ENCODE results near the gene LHFPL3.

The LHFPL3 gene

GRCh38 chr7:104851268-104851667 is 522.9 kb downstream of the LHFPL3 start:
- Histone ChIP-seq H3K4me2 (ENCODE audit: low read depth, low read length) (no peak overlapping the region), H3K27me3 (replicated peaks; ENCODE audit: insufficient read depth, low read length) (no peaks in the 10 kb centered on the region), H3K4me1 (ENCODE audit: low read length) (peaks cover 8% of the 10 kb centered on the region), H3K79me2 (ENCODE audit: low read length) (no peaks in the 10 kb centered on the region), H3F3A (ENCODE audit: insufficient read depth, low read length) (no peaks in the 10 kb centered on the region), H3K9me2 (replicated peaks; ENCODE audit: insufficient read depth, low read length) (no peaks in the 10 kb centered on the region), H3K9ac (ENCODE audit: low read length) (no peak overlapping the region), H3K36me3 (replicated peaks; ENCODE audit: insufficient read depth, low read length) (no peaks in the 10 kb centered on the region), H3K9me3 (replicated peaks; ENCODE audit: insufficient read depth, low read length) (no peaks in the 10 kb centered on the region), H4K20me1 (ENCODE audit: insufficient read depth, low read length) (no peaks in the 10 kb centered on the region), H3K27ac (ENCODE audit: low read length) (no peak overlapping the region), H3K4me3 (ENCODE audit: low read length) (no peak overlapping the region), H2AFZ (ENCODE audit: low read length) (no peak overlapping the region)
- TF ChIP-seq CTCF (IDR thresholded peaks at IDR 0.05; ENCODE audit: low read length) (no peak), EZH2 (optimal IDR thresholded peaks at IDR 0.05; ENCODE audit: low read depth, low read length) (no peak), EZH2phosphoT487 (IDR thresholded peaks at IDR 0.05; ENCODE audit: low read length) (no peak)
- no peak for DNase-seq

- H3F3A ChIP-seq (ENCODE audit: insufficient read depth, low read length) = no peaks in the 10 kb centered on the region
- H3K4me3 ChIP-seq (ENCODE audit: low read length) = no peak overlapping the region
- H3K36me3 ChIP-seq (replicated peaks; ENCODE audit: insufficient read depth, low read length) = no peaks in the 10 kb centered on the region
- no peak for DNase-seq
- peaks cover 10% of the 10 kb centered on the region for H3K4me1 ChIP-seq (ENCODE audit: low read length)
- no peak overlapping the region for H3K27ac ChIP-seq (ENCODE audit: low read length)
- H3K9ac ChIP-seq (ENCODE audit: low read length) = no peak overlapping the region
- H3K9me3 ChIP-seq (replicated peaks; ENCODE audit: insufficient read depth, low read length) = no peaks in the 10 kb centered on the region
- no peak overlapping the region for H2AFZ ChIP-seq (ENCODE audit: low read length)
- H3K4me2 ChIP-seq (ENCODE audit: low read depth, low read length) = no peak overlapping the region
- no peaks in the 10 kb centered on the region for H4K20me1 ChIP-seq (ENCODE audit: insufficient read depth, low read length)
- no peaks in the 10 kb centered on the region for H3K79me2 ChIP-seq (ENCODE audit: low read length)
- H3K9me2 ChIP-seq (replicated peaks; ENCODE audit: insufficient read depth, low read length) = no peaks in the 10 kb centered on the region
- H3K27me3 ChIP-seq (replicated peaks; ENCODE audit: insufficient read depth, low read length) = no peaks in the 10 kb centered on the region
- TF ChIP-seq EZH2 (optimal IDR thresholded peaks at IDR 0.05; ENCODE audit: low read depth, low read length) (no peak), CTCF (IDR thresholded peaks at IDR 0.05; ENCODE audit: low read length) (no peak), EZH2phosphoT487 (IDR thresholded peaks at IDR 0.05; ENCODE audit: low read length) (no peak)
These were observed 524.0 kb downstream of the LHFPL3 start for GRCh38 chr7:104852386-104852785.

GRCh38 chr7:104855861-104856260 is 527.5 kb downstream of the LHFPL3 start:
- H3K27me3 ChIP-seq (replicated peaks; ENCODE audit: insufficient read depth, low read length) = no peaks in the 10 kb centered on the region
- no peaks in the 10 kb centered on the region for H3K9me3 ChIP-seq (replicated peaks; ENCODE audit: insufficient read depth, low read length)
- H3K4me2 ChIP-seq (ENCODE audit: low read depth, low read length) = no peak overlapping the region
- no peaks in the 10 kb centered on the region for H3K9me2 ChIP-seq (replicated peaks; ENCODE audit: insufficient read depth, low read length)
- no peak overlapping the region for H3K27ac ChIP-seq (ENCODE audit: low read length)
- DNase-seq = no peak
- peaks cover 15% of the 10 kb centered on the region for H3K4me1 ChIP-seq (ENCODE audit: low read length)
- H3K36me3 ChIP-seq (replicated peaks; ENCODE audit: insufficient read depth, low read length) = no peaks in the 10 kb centered on the region
- H2AFZ ChIP-seq (ENCODE audit: low read length) = no peak overlapping the region
- H3K9ac ChIP-seq (ENCODE audit: low read length) = no peak overlapping the region
- H3K4me3 ChIP-seq (ENCODE audit: low read length) = no peak overlapping the region
- H3F3A ChIP-seq (ENCODE audit: insufficient read depth, low read length) = 0 out of 2 replicates have a peak, but pooled peaks cover 4% of the 10 kb centered on the region
- no peaks in the 10 kb centered on the region for H3K79me2 ChIP-seq (ENCODE audit: low read length)
- TF ChIP-seq EZH2 (optimal IDR thresholded peaks at IDR 0.05; ENCODE audit: low read depth, low read length) = no peak
- no peak for TF ChIP-seq EZH2phosphoT487 (IDR thresholded peaks at IDR 0.05; ENCODE audit: low read length)
- no peak for TF ChIP-seq CTCF (IDR thresholded peaks at IDR 0.05; ENCODE audit: low read length)
- no peaks in the 10 kb centered on the region for H4K20me1 ChIP-seq (ENCODE audit: insufficient read depth, low read length)
